Measurements from ENCODE around the gene JSRP1. TPM values are rescaled to one million over a fixed set of nuclear protein-coding genes. Genes with fewer than 3 reads are reported as not detected.

Gene JSRP1
- total and polyA plus RNA-seq, 2 experiments from 2014 or later: 2.4 to 3.1 TPM

DNA sequence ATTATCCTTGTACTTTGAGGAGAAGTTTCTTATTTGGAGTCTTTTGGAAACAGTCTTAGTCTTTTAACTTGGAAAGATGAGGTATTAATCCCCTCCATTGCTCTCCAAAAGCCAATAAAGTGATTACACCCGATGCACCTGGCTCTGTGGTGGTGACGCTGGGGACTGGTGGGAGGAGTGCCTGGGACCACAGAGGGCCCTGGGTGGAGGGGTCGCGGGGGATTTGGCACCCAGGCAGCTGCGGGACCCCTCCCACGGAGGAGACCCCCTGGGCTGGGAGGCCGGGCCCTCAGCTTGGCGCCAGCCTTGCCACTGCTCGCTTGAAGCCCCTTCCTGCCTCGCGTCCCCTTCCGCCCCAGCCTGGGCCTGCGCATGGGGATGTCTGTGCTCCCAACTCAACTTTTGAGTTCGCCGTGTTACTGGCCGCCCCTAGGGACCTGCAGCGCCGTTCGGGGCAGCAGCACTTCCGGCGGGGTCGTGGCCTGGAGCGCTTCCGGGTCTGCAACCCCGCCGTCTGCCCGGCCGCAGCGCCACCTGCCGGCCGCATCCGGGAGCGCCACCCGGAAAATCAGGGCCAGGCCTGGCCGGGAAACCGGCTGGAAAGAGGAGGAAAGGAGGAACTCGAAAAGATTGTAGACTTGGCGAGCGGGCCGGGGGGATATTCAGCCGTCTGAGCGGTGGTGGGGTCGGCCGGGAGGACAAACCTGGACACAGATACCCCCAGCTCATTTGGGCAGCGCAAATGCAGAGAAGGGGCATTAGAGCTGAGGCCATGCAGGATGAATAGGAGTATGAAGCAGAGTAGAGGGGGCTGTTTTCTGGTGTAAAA is 17.4 kb upstream of the JSRP1 start:
- TF ChIP-seq, protein P1, sequence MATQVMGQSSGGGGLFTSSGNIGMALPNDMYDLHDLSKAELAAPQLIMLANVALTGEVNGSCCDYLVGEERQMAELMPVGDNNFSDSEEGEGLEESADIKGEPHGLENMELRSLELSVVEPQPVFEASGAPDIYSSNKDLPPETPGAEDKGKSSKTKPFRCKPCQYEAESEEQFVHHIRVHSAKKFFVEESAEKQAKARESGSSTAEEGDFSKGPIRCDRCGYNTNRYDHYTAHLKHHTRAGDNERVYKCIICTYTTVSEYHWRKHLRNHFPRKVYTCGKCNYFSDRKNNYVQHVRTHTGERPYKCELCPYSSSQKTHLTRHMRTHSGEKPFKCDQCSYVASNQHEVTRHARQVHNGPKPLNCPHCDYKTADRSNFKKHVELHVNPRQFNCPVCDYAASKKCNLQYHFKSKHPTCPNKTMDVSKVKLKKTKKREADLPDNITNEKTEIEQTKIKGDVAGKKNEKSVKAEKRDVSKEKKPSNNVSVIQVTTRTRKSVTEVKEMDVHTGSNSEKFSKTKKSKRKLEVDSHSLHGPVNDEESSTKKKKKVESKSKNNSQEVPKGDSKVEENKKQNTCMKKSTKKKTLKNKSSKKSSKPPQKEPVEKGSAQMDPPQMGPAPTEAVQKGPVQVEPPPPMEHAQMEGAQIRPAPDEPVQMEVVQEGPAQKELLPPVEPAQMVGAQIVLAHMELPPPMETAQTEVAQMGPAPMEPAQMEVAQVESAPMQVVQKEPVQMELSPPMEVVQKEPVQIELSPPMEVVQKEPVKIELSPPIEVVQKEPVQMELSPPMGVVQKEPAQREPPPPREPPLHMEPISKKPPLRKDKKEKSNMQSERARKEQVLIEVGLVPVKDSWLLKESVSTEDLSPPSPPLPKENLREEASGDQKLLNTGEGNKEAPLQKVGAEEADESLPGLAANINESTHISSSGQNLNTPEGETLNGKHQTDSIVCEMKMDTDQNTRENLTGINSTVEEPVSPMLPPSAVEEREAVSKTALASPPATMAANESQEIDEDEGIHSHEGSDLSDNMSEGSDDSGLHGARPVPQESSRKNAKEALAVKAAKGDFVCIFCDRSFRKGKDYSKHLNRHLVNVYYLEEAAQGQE (IDR thresholded peaks at IDR 0.05; ENCODE audit: unreplicated experiment): no peak
- no peak for TF ChIP-seq ZNF331 (CRISPR knock-in tag; IDR thresholded peaks at IDR 0.05; ENCODE audit: low read depth)
- TF ChIP-seq JUNB (IDR thresholded peaks at IDR 0.05; ENCODE audit: unreplicated experiment): no peak
- no peak for TF ChIP-seq EZH2 (IDR thresholded peaks at IDR 0.05; ENCODE audit: low read depth, unreplicated experiment)
- TF ChIP-seq NANOG (IDR thresholded peaks at IDR 0.05; ENCODE audit: borderline replicate concordance): no peak
- TF ChIP-seq, protein P2, sequence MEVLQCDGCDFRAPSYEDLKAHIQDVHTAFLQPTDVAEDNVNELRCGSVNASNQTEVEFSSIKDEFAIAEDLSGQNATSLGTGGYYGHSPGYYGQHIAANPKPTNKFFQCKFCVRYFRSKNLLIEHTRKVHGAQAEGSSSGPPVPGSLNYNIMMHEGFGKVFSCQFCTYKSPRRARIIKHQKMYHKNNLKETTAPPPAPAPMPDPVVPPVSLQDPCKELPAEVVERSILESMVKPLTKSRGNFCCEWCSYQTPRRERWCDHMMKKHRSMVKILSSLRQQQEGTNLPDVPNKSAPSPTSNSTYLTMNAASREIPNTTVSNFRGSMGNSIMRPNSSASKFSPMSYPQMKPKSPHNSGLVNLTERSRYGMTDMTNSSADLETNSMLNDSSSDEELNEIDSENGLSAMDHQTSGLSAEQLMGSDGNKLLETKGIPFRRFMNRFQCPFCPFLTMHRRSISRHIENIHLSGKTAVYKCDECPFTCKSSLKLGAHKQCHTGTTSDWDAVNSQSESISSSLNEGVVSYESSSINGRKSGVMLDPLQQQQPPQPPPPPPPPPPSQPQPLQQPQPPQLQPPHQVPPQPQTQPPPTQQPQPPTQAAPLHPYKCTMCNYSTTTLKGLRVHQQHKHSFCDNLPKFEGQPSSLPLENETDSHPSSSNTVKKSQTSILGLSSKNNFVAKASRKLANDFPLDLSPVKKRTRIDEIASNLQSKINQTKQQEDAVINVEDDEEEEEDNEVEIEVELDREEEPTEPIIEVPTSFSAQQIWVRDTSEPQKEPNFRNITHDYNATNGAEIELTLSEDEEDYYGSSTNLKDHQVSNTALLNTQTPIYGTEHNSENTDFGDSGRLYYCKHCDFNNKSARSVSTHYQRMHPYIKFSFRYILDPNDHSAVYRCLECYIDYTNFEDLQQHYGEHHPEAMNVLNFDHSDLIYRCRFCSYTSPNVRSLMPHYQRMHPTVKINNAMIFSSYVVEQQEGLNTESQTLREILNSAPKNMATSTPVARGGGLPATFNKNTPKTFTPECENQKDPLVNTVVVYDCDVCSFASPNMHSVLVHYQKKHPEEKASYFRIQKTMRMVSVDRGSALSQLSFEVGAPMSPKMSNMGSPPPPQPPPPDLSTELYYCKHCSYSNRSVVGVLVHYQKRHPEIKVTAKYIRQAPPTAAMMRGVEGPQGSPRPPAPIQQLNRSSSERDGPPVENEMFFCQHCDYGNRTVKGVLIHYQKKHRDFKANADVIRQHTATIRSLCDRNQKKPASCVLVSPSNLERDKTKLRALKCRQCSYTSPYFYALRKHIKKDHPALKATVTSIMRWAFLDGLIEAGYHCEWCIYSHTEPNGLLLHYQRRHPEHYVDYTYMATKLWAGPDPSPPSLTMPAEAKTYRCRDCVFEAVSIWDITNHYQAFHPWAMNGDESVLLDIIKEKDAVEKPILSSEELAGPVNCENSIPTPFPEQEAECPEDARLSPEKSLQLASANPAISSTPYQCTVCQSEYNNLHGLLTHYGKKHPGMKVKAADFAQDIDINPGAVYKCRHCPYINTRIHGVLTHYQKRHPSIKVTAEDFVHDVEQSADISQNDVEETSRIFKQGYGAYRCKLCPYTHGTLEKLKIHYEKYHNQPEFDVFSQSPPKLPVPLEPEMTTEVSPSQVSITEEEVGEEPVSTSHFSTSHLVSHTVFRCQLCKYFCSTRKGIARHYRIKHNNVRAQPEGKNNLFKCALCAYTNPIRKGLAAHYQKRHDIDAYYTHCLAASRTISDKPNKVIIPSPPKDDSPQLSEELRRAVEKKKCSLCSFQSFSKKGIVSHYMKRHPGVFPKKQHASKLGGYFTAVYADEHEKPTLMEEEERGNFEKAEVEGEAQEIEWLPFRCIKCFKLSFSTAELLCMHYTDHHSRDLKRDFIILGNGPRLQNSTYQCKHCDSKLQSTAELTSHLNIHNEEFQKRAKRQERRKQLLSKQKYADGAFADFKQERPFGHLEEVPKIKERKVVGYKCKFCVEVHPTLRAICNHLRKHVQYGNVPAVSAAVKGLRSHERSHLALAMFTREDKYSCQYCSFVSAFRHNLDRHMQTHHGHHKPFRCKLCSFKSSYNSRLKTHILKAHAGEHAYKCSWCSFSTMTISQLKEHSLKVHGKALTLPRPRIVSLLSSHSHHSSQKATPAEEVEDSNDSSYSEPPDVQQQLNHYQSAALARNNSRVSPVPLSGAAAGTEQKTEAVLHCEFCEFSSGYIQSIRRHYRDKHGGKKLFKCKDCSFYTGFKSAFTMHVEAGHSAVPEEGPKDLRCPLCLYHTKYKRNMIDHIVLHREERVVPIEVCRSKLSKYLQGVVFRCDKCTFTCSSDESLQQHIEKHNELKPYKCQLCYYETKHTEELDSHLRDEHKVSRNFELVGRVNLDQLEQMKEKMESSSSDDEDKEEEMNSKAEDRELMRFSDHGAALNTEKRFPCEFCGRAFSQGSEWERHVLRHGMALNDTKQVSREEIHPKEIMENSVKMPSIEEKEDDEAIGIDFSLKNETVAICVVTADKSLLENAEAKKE (CRISPR knock-in tag; IDR thresholded peaks at IDR 0.05): no peak
- TF ChIP-seq, protein P3, sequence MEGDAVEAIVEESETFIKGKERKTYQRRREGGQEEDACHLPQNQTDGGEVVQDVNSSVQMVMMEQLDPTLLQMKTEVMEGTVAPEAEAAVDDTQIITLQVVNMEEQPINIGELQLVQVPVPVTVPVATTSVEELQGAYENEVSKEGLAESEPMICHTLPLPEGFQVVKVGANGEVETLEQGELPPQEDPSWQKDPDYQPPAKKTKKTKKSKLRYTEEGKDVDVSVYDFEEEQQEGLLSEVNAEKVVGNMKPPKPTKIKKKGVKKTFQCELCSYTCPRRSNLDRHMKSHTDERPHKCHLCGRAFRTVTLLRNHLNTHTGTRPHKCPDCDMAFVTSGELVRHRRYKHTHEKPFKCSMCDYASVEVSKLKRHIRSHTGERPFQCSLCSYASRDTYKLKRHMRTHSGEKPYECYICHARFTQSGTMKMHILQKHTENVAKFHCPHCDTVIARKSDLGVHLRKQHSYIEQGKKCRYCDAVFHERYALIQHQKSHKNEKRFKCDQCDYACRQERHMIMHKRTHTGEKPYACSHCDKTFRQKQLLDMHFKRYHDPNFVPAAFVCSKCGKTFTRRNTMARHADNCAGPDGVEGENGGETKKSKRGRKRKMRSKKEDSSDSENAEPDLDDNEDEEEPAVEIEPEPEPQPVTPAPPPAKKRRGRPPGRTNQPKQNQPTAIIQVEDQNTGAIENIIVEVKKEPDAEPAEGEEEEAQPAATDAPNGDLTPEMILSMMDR (conservative IDR thresholded peaks at IDR 0.05; ENCODE audit: low read depth in 2 of 2): peak; percentile 86 to 87
- peak; percentile 37; the same call in 1 of the 2 replicates for TF ChIP-seq CREB1 (CRISPR knock-in tag; IDR thresholded peaks at IDR 0.05; ENCODE audit: low read depth)
- no peak for TF ChIP-seq STAT1 (IDR thresholded peaks at IDR 0.05; ENCODE audit: unreplicated experiment)
- TF ChIP-seq EZH2phosphoT487 (IDR thresholded peaks at IDR 0.05; ENCODE audit: unreplicated experiment): no peak
- TF ChIP-seq POLR2AphosphoS5 (IDR thresholded peaks at IDR 0.05; ENCODE audit: low read depth): peak; percentile 92
- TF ChIP-seq, protein P4, sequence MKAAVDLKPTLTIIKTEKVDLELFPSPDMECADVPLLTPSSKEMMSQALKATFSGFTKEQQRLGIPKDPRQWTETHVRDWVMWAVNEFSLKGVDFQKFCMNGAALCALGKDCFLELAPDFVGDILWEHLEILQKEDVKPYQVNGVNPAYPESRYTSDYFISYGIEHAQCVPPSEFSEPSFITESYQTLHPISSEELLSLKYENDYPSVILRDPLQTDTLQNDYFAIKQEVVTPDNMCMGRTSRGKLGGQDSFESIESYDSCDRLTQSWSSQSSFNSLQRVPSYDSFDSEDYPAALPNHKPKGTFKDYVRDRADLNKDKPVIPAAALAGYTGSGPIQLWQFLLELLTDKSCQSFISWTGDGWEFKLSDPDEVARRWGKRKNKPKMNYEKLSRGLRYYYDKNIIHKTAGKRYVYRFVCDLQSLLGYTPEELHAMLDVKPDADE (IDR thresholded peaks at IDR 0.05): peak; percentile 74; the same call in 1 of the 2 replicates
- no peak for TF ChIP-seq ZNF114 (CRISPR knock-in tag; IDR thresholded peaks at IDR 0.05)
- Mint-ChIP-seq H3K27me3 (ENCODE audit: insufficient read depth, low read depth, poor library complexity) (peaks cover 28% of the 10 kb centered on the region), H3K27ac (peak overlapping the region; percentile 87; the same call in 1 of the 2 replicates), H3K9me3 (peaks cover 7% of the 10 kb centered on the region; the same call in 2 of the 3 replicates), H3K4me1 (peaks cover 23% of the 10 kb centered on the region), H3K4me3 (peak overlapping the region; percentile 63), H3K36me3 (ENCODE audit: low read depth) (peaks cover 37% of the 10 kb centered on the region)
- peaks cover 37% of the 10 kb centered on the region for H3F3A ChIP-seq (replicated peaks; ENCODE audit: low read depth)
- DNase-seq (ENCODE audit: low spot score) (peak; percentile 96), ATAC-seq (peak; percentile 62)
- peak overlapping the region; percentile 46 for H3K4me3 ChIP-seq
- H3K27ac ChIP-seq (ENCODE audit: low read depth): peak overlapping the region; percentile 98
- H4K20me1 ChIP-seq (replicated peaks; ENCODE audit: insufficient read depth): peaks cover 27% of the 10 kb centered on the region
- H2AFZ ChIP-seq: no peak overlapping the region
- H3K9me2 ChIP-seq (ENCODE audit: insufficient read depth): no peaks in the 10 kb centered on the region
- H3K4me1 ChIP-seq (ENCODE audit: insufficient read depth): peaks cover 18% of the 10 kb centered on the region
- peaks cover 4% of the 10 kb centered on the region; the same call in 1 of the 2 replicates for H3K36me3 ChIP-seq (ENCODE audit: insufficient read depth)
- H3K27me3 ChIP-seq (ENCODE audit: insufficient read depth): no peaks in the 10 kb centered on the region
- peaks cover 47% of the 10 kb centered on the region for H3K79me2 ChIP-seq (replicated peaks; ENCODE audit: insufficient read depth)
- H3K4me2 ChIP-seq: peak overlapping the region; percentile 89

All from GM23338 (cell line).